Caco-2 (cell line): ENCODE results near the gene CDC42BPA. TPM values are rescaled to one million over a fixed set of nuclear protein-coding genes. Genes with fewer than 3 reads are reported as not detected.

Experiments used
- BruUV-seq: library from RNA; stranded (reverse); fragments of 400-500 nt; replicated peaks from 2 replicates; lab custom pipeline; 2021; lab: Mats Ljungman, UMichigan
- CTCF ChIA-PET: fragments of 300-600 bp; sonication (Branson Sonifier 250); formaldehyde crosslinking; loops from one replicate; lab custom pipeline; 2022; ENCODE audit warnings: antibody characterized with exemption; lab: Charles Lee
- POLR2A ChIA-PET: fragments of 300-600 bp; sonication (Branson Sonifier 250); formaldehyde crosslinking; loops from one replicate; lab custom pipeline; 2022; ENCODE audit warnings: antibody characterized with exemption; lab: Charles Lee
- DNase-seq, 2 experiments: peaks; one replicate each; pipeline versions ENCODE4 v3.0.0 to v3.0.0-alpha.2; 2020 to 2022
- H3K27me3 ChIP-seq: replicated peaks from 2 replicates; pipeline ENCODE4 v1.6.0; 2011; ENCODE audit warnings: low read length; ENCODE audit not compliant: control insufficient read depth, insufficient read depth
- H3K36me3 ChIP-seq: 2 replicates; pipeline ENCODE4 v1.5.1; 2011; ENCODE audit warnings: low read length; ENCODE audit not compliant: control insufficient read depth, insufficient read depth
- H3K4me1 ChIP-seq: fragments of 250-450 bp; sonication (Bioruptor Pico); 2 replicates; pipeline ENCODE4 v1.5.1; 2020; ENCODE audit warnings: mild to moderate bottlenecking
- H3K4me3 ChIP-seq: 2 replicates; pipeline ENCODE4 v1.5.1; 2011; ENCODE audit warnings: low read depth, mild to moderate bottlenecking, control low read depth, low read length
- H3K9me3 ChIP-seq: fragments of 250-450 bp; sonication (Bioruptor Pico); 2 replicates; pipeline ENCODE4 v1.5.1; 2020; ENCODE audit warnings: mild to moderate bottlenecking, moderate library complexity
- H3K27ac Mint-ChIP-seq: one replicate; pipeline ENCODE4 v1.8.0; 2022; ENCODE audit warnings: mixed read lengths; ENCODE audit not compliant: unreplicated experiment
- H3K27me3 Mint-ChIP-seq: one replicate; pipeline ENCODE4 v1.8.0; 2022; ENCODE audit warnings: mixed read lengths; ENCODE audit not compliant: insufficient read depth, unreplicated experiment
- H3K36me3 Mint-ChIP-seq: one replicate; pipeline ENCODE4 v1.8.0; 2022; ENCODE audit warnings: mild to moderate bottlenecking, mixed read lengths; ENCODE audit not compliant: insufficient read depth, unreplicated experiment
- H3K4me1 Mint-ChIP-seq: one replicate; pipeline ENCODE4 v1.8.0; 2022; ENCODE audit warnings: low read depth, mixed read lengths; ENCODE audit not compliant: unreplicated experiment
- H3K4me3 Mint-ChIP-seq: one replicate; pipeline ENCODE4 v1.8.0; 2022; ENCODE audit warnings: mild to moderate bottlenecking, moderate library complexity, mixed read lengths; ENCODE audit not compliant: unreplicated experiment
- H3K9me3 Mint-ChIP-seq: one replicate; pipeline ENCODE4 v1.8.0; 2022; ENCODE audit warnings: mixed read lengths; ENCODE audit not compliant: unreplicated experiment
- intact Hi-C: fragments of 100-400 bp; cut with micrococcal nuclease; formaldehyde crosslinking; loops from one replicate; pipeline ENCODE4 v1.10.0; 2022; ENCODE audit not compliant: unreplicated experiment
- total RNA-seq: library from RNA; stranded (reverse); gene quantifications from 2 replicates; pipeline ENCODE4 v1.2.3, GENCODE V29; 2022
- TF ChIP-seq, protein P1 (sequence below), 2 experiments: fragments of 200-600 bp in 1 of 2; IDR thresholded peaks; 1 replicate in 1 of 2; 2 replicates in 1 of 2; pipeline versions ENCODE4 v1.5.1 to v1.8.0; 2011 to 2022; ENCODE audit warnings: antibody characterized with exemption in 1 of 2, control low read depth in 1 of 2, inconsistent platforms in 1 of 2, low read depth in 1 of 2, low read length in 1 of 2, mild to moderate bottlenecking in 1 of 2, moderate library complexity in 1 of 2; ENCODE audit not compliant: insufficient read depth in 1 of 2, severe bottlenecking in 1 of 2, unreplicated experiment in 1 of 2

CDC42BPA gene
- total RNA-seq, 1 experiment from 2014 or later = 38.3 TPM

- intact Hi-C loops = loop anchor here (5.0 kb wide), 1 partner anchor 38 kb away; no protein-coding TSS in a partner anchor
- H3K4me3 ChIP-seq = no peak overlapping the region
- Mint-ChIP-seq H3K9me3 (no peaks in the 10 kb centered on the region), H3K4me1 (peaks cover 11% of the 10 kb centered on the region), H3K36me3 (peaks cover 69% of the 10 kb centered on the region), H3K27me3 (no peaks in the 10 kb centered on the region), H3K27ac (peak overlapping the region; percentile 45), H3K4me3 (no peak overlapping the region)
- H3K27me3 ChIP-seq = no peaks in the 10 kb centered on the region
- ChIA-PET POLR2A (no interaction called here), CTCF (no interaction called here)
- peaks cover 3% of the 10 kb centered on the region; the same call in 1 of the 2 replicates for H3K4me1 ChIP-seq
- DNase-seq = no peak
- no peaks in the 10 kb centered on the region for H3K9me3 ChIP-seq
- no TSS peak for BruUV-seq
- TF ChIP-seq, protein P1, sequence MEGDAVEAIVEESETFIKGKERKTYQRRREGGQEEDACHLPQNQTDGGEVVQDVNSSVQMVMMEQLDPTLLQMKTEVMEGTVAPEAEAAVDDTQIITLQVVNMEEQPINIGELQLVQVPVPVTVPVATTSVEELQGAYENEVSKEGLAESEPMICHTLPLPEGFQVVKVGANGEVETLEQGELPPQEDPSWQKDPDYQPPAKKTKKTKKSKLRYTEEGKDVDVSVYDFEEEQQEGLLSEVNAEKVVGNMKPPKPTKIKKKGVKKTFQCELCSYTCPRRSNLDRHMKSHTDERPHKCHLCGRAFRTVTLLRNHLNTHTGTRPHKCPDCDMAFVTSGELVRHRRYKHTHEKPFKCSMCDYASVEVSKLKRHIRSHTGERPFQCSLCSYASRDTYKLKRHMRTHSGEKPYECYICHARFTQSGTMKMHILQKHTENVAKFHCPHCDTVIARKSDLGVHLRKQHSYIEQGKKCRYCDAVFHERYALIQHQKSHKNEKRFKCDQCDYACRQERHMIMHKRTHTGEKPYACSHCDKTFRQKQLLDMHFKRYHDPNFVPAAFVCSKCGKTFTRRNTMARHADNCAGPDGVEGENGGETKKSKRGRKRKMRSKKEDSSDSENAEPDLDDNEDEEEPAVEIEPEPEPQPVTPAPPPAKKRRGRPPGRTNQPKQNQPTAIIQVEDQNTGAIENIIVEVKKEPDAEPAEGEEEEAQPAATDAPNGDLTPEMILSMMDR (IDR thresholded peaks at IDR 0.05; ENCODE audit: insufficient read depth in 1 of 2, low read depth in 1 of 2, low read length in 1 of 2, severe bottlenecking in 1 of 2, unreplicated experiment in 1 of 2) = no peak
- peaks cover 2% of the 10 kb centered on the region for H3K36me3 ChIP-seq
These were observed 333.0 kb downstream of the CDC42BPA start for GRCh38 chr1:226985239-226985838.

DNA sequence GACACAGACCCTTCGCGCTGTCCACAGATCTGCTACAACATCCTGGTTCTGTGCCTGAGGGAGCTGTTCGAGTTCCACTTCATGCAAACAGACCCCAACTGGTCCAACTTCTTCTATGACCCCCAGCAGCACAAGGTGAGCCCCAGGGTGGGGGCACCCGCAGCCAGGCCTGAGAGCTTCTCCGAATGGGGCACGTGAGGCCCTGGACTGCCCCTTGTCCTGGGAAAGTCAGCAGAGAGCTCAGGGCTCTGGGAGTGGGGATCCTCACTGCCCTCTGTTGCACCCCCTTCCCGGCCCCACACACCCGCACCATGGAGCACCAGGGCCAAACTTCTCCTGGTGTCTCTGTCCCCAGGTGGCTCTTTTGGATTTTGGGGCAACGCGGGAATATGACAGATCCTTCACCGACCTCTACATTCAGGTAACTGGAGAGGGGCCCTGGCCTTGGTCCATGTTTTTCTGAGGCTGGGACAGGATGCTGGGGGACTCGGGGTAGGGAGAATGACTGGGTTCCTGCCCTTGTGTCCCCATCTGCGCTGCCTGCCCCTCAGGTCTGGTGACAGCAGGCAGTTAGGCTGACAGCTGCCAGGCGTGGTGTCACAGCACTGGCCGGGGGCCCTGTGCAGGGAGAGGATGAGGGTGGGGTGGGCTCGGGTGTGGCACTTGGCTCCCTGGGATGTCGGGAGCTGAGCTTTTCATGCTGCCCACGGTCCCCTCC is 333.6 kb downstream of the CDC42BPA start:
- BruUV-seq = no TSS peak
- Mint-ChIP-seq H3K27me3 (no peaks in the 10 kb centered on the region), H3K4me3 (no peak overlapping the region), H3K4me1 (peaks cover 5% of the 10 kb centered on the region), H3K9me3 (no peaks in the 10 kb centered on the region), H3K27ac (peak overlapping the region; percentile 45), H3K36me3 (peaks cover 69% of the 10 kb centered on the region)
- ChIA-PET CTCF (no interaction called here), POLR2A (no interaction called here)
- DNase-seq = no peak
- H3K4me1 ChIP-seq = no peaks in the 10 kb centered on the region
- H3K36me3 ChIP-seq = peaks cover 2% of the 10 kb centered on the region
- TF ChIP-seq, protein P1 (IDR thresholded peaks at IDR 0.05; ENCODE audit: insufficient read depth in 1 of 2, low read depth in 1 of 2, low read length in 1 of 2, severe bottlenecking in 1 of 2, unreplicated experiment in 1 of 2) = no peak
- H3K9me3 ChIP-seq = no peaks in the 10 kb centered on the region
- intact Hi-C loops = loop anchor here (5.0 kb wide), 1 partner anchor 37 kb away; no protein-coding TSS in a partner anchor
- H3K4me3 ChIP-seq = no peak overlapping the region
- H3K27me3 ChIP-seq = no peaks in the 10 kb centered on the region

DNA sequence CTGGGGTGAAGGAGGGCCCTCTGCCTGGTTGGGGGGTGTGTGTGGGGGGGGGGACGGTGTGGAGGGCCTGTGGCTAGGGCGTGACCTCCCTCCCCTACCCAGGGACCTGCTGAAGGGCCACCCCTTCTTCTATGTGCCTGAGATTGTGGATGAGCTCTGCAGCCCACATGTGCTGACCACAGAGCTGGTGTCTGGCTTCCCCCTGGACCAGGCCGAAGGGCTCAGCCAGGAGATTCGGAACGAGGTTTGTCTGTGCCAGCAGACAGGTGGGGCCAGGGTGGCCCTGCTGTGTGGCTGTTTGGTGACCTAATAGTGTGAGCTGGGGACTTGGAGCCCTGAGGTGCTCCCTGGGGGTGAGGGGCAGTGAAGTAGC is 334.3 kb downstream of the CDC42BPA start:
- Mint-ChIP-seq H3K27me3 (no peaks in the 10 kb centered on the region), H3K4me3 (no peak overlapping the region), H3K36me3 (peaks cover 63% of the 10 kb centered on the region), H3K4me1 (no peaks in the 10 kb centered on the region), H3K27ac (peak overlapping the region; percentile 45), H3K9me3 (no peaks in the 10 kb centered on the region)
- no peak for DNase-seq
- ChIA-PET CTCF (no interaction called here), POLR2A (no interaction called here)
- no TSS peak for BruUV-seq
- TF ChIP-seq, protein P1 (IDR thresholded peaks at IDR 0.05; ENCODE audit: insufficient read depth in 1 of 2, low read depth in 1 of 2, low read length in 1 of 2, severe bottlenecking in 1 of 2, unreplicated experiment in 1 of 2) = no peak
- Histone ChIP-seq H3K27me3 (no peaks in the 10 kb centered on the region), H3K4me1 (no peaks in the 10 kb centered on the region), H3K4me3 (no peak overlapping the region), H3K9me3 (no peaks in the 10 kb centered on the region), H3K36me3 (peaks cover 2% of the 10 kb centered on the region)
- intact Hi-C loops = no loop called here
